Stimulated activated CD8-positive, alpha-beta memory T cell treated with anti-CD3 and anti-CD28 coated beads, Interleukin-4, amount 100 ng/mL, for 4 hours (primary cell): ENCODE measurements around the gene CSRNP2.
"Not testable (repeated sequence)": the region's sequence is repeated elsewhere in the genome, so short reads cannot be mapped to it uniquely, and the experiment has no call there.

Source experiments
- DNase-seq, 2 donors: peaks; one replicate each; pipeline ENCODE4 v3.0.0-alpha.2; 2020; ENCODE audit warnings: low read depth in 2 of 2, low spot score in 1 of 2

CSRNP2 gene

GRCh38 chr12:51083126-51083833 lies at the start of gene CSRNP2:
Gene CSRNP2 (minus strand): TSS chr12:51083596. CDS start chr12:51076561, 7,035 bp downstream.
- DNase-seq, result peak; percentile 81 to 85

- no peak for DNase-seq
Measured at GRCh38 chr12:51132693-51133092, 49.3 kb upstream of the CSRNP2 start.

GRCh38 chr12:51131745-51132521 lies 48.5 kb upstream of the CSRNP2 start:
- DNase-seq, result no peak

GRCh38 chr12:51128919-51129318 lies 45.5 kb upstream of the CSRNP2 start:
- no peak for DNase-seq

- no peak for DNase-seq
Measured at GRCh38 chr12:51127050-51127729, 43.8 kb upstream of the CSRNP2 start.

- DNase-seq, result no peak
Measured at GRCh38 chr12:51126297-51126696, 42.9 kb upstream of the CSRNP2 start.

- no peak for DNase-seq
Measured at GRCh38 chr12:51124504-51124903, 41.1 kb upstream of the CSRNP2 start.

GRCh38 chr12:51122844-51123243 lies 39.4 kb upstream of the CSRNP2 start:
- DNase-seq, result no peak

GRCh38 chr12:51118706-51119105 lies 35.3 kb upstream of the CSRNP2 start:
- no peak for DNase-seq

- no peak for DNase-seq
Measured at GRCh38 chr12:51115533-51115932, 32.1 kb upstream of the CSRNP2 start.

GRCh38 chr12:51108136-51108535 lies 24.7 kb upstream of the CSRNP2 start:
- DNase-seq, result no peak

- DNase-seq, result no peak
Measured at GRCh38 chr12:51103977-51104376, 20.6 kb upstream of the CSRNP2 start.

- no peak for DNase-seq
Measured at GRCh38 chr12:51098611-51099010, 15.2 kb upstream of the CSRNP2 start.

GRCh38 chr12:51090705-51091229 lies 7.4 kb upstream of the CSRNP2 start:
- DNase-seq, result no peak

GRCh38 chr12:51087818-51088217 lies 4.4 kb upstream of the CSRNP2 start:
- DNase-seq, result no peak

GRCh38 chr12:51086933-51087332 lies 3.5 kb upstream of the CSRNP2 start:
- DNase-seq, result no peak

- DNase-seq, result no peak
Measured at GRCh38 chr12:51085757-51086156, 2.4 kb upstream of the CSRNP2 start.

GRCh38 chr12:51082561-51083125 lies 753 bp downstream of the CSRNP2 start:
- no peak for DNase-seq

- no peak for DNase-seq
Measured at GRCh38 chr12:51081421-51081820, 2.0 kb downstream of the CSRNP2 start.

- no peak for DNase-seq
Measured at GRCh38 chr12:51080136-51080535, 3.3 kb downstream of the CSRNP2 start.

GRCh38 chr12:51078866-51079265 lies 4.5 kb downstream of the CSRNP2 start:
- DNase-seq, result not testable (repeated sequence)
